Measurements from ENCODE around the gene FAM111B. TPM values are rescaled to one million over a fixed set of nuclear protein-coding genes. Genes with fewer than 3 reads are reported as not detected.
A peak's percentile ranks its signal among the peaks of the same experiment; 100 is the strongest.

The FAM111B gene
- polyA plus RNA-seq, 2 donors = 3.1 to 5.3 TPM

DNA sequence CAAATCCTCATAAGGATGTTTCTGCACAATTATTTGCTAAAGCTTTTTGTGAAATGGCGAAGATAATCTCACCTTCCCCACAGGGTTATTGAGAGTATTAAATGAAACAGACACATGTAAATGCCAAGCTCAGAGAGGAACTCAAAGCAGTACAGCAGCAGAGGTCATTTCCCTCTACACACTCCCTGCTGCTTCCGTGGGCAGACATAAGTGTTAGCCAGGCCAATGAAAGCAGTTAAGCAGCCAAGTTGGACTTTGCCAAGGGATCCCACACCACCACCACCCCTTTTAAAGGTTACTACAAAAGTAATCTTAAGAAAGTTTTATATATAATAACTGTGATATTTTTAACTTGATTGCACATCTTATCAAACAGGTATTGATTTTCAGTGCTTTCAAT lies 31.6 kb downstream of the FAM111B start:
- Histone ChIP-seq H3K36me3 (ENCODE audit: control insufficient read depth in 2 of 2, insufficient read depth in 2 of 2, low read length in 1 of 2) (peaks cover 0 to 2% of the 10 kb centered on the region in 2 donors), H3K9me3 (ENCODE audit: control insufficient read depth in 2 of 2, insufficient read depth in 1 of 2, low read depth in 1 of 2, low read length in 1 of 2) (no peaks in the 10 kb centered on the region), H3K4me3 (ENCODE audit: low read depth in 1 of 2, low read length in 2 of 2) (no peak overlapping the region), H3K27me3 (ENCODE audit: control insufficient read depth in 1 of 2, insufficient read depth in 2 of 2, low read length in 2 of 2) (no peaks in the 10 kb centered on the region), H3K27ac (ENCODE audit: low read depth in 2 of 2, low read length in 1 of 2) (no peak overlapping the region), H3K4me1 (ENCODE audit: control insufficient read depth in 2 of 2, insufficient read depth in 2 of 2, low read length in 1 of 2) (no peaks in the 10 kb centered on the region)
- 66 to 70% methylated on average over 2 of the region's 2 CpGs for WGBS, 2 donors

DNA sequence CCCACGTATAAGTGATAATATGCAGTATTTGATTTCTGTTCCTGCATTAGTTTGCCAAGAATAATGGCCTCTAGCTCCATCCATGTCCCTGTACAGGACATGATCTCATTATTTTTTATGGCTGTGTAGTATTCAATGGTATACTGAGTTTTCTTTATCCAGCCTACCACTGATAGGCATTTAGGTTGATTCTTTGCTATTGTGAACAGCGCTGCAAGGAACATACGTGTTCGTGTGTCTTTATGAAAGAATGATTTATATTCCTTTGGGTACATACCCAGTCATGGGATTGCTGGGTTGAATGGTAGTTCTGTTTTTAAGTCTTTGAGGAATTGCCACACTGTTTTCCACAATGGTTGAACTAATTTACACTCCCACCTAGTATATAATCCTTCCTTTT lies 34.2 kb downstream of the FAM111B start:
- H3K9me3 ChIP-seq (ENCODE audit: control insufficient read depth in 2 of 2, insufficient read depth in 1 of 2, low read depth in 1 of 2, low read length in 1 of 2) = no peaks in the 10 kb centered on the region
- H3K27ac ChIP-seq (ENCODE audit: low read depth in 2 of 2, low read length in 1 of 2) = no peak overlapping the region
- H3K4me1 ChIP-seq (ENCODE audit: control insufficient read depth in 2 of 2, insufficient read depth in 2 of 2, low read length in 1 of 2) = peaks cover 0 to 2% of the 10 kb centered on the region in 2 donors
- no peaks in the 10 kb centered on the region for H3K27me3 ChIP-seq (ENCODE audit: control insufficient read depth in 1 of 2, insufficient read depth in 2 of 2, low read length in 2 of 2)
- 92 to 93% methylated on average over 4 of the region's 4 CpGs for WGBS, 2 donors
- no peak overlapping the region for H3K4me3 ChIP-seq (ENCODE audit: low read depth in 1 of 2, low read length in 2 of 2)
- H3K36me3 ChIP-seq (ENCODE audit: control insufficient read depth in 2 of 2, insufficient read depth in 2 of 2, low read length in 1 of 2) = no peaks in the 10 kb centered on the region

DNA sequence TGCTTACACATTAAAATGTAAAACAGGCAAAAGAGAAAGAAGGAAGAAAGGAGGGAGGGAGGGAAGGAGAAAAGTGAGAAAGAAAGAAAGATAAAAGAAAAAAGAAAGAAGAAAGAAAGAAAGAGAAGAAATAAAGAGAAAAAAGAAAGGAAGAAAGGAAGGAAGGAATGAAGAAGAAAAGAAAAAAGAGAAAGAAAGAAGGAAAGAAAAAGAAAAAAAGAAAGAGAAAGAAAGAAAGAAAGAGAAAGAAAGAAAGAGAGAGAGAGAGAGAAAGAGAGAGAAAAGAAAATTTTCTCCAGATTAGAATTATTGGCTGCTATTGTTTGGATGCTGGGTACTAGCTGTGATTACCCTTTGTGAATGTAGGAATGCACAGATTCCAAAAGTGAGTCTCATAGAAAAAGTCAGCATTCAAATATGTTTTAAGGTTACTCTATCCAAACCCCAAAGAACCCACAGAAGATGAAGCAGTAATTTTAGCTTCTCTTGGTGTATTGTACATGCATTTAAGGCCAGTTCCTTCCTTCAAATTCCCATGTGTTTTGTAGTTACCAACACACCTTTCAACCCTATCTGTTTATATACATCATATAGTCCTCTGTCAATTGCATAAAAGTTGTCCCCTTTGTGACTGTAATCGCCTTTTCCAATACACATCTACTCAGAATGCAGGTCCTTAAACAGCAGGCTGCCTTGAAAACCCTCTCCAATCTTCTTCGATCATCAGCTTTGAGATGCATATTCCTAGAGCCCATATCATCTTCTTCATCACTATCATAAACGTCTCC lies 34.8 kb downstream of the FAM111B start:
- Histone ChIP-seq H3K4me1 (ENCODE audit: control insufficient read depth in 2 of 2, insufficient read depth in 2 of 2, low read length in 1 of 2) (peaks cover 0 to 2% of the 10 kb centered on the region in 2 donors), H3K36me3 (ENCODE audit: control insufficient read depth in 2 of 2, insufficient read depth in 2 of 2, low read length in 1 of 2) (no peaks in the 10 kb centered on the region), H3K27ac (ENCODE audit: low read depth in 2 of 2, low read length in 1 of 2) (peak overlapping the region; percentile 95 to 97), H3K9me3 (ENCODE audit: control insufficient read depth in 2 of 2, insufficient read depth in 1 of 2, low read depth in 1 of 2, low read length in 1 of 2) (no peaks in the 10 kb centered on the region), H3K27me3 (ENCODE audit: control insufficient read depth in 1 of 2, insufficient read depth in 2 of 2, low read length in 2 of 2) (no peaks in the 10 kb centered on the region), H3K4me3 (ENCODE audit: low read depth in 1 of 2, low read length in 2 of 2) (peak overlapping the region; percentile 63 to 87)
- 2 to 3% methylated on average over 3 of the region's 3 CpGs for WGBS, 2 donors

DNA sequence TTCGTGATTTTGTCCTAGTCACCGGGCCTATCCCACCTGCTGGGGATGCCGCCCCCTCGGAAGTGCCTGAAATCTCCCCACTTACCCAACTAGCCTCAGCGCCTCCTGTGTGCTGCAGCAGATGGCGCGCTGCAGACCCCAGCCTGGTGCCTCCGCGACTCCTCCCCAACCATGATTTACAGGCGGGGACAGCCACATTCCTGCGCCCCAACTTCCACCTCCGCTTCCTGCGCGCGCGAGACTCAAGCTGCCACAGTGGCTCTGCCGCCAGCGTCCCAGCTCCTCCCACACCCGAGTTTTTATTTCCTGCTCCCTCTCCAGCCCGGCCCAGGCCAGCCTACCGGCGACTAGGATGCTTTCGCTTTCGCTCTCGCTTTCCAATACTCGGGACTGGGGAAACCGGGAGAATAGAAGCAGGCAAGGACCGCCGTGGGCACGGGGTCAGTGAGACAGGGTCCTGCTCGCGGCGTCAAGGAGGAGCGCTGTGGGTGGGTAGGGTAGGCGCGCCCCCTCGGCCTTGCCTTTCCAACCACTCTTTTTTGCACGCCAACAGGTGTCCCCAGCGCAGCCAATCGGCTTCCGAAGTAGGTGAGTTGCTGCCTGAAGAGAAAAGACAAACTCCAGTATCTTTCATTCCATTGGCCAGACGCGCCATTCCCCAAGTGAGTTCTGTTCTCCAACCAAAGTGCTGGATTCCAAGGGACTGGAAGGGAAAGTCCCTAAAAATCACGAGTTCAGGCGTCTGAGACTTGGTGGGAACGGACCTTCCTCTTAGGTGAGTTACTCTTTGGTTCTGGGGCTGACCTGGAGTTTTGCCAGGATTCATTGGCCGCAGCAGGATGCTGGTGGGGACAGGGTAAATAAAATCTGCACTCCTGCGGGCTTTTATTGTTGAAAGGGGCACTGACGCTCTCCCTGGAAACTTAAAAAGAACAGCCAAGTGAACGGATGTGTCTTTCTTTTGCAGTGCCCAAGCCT lies 35.8 kb downstream of the FAM111B start, which contains the start of gene FAM111A:
Gene FAM111A, plus strand, starts transcription at position 327 of the 978 bp plus-strand sequence. CDS start 6,017 bp downstream, outside the sequence.
- Histone ChIP-seq H3K27me3 (ENCODE audit: control insufficient read depth in 1 of 2, insufficient read depth in 2 of 2, low read length in 2 of 2) (no peaks in the 10 kb centered on the region), H3K4me3 (ENCODE audit: low read depth in 1 of 2, low read length in 2 of 2) (peak within 1 kb of the TSS; percentile 63 to 87), H3K27ac (ENCODE audit: low read depth in 2 of 2, low read length in 1 of 2) (peak within 1 kb of the TSS; percentile 95 to 97), H3K4me1 (ENCODE audit: control insufficient read depth in 2 of 2, insufficient read depth in 2 of 2, low read length in 1 of 2) (peaks cover 0 to 2% of the 10 kb centered on the region in 2 donors), H3K9me3 (ENCODE audit: control insufficient read depth in 2 of 2, insufficient read depth in 1 of 2, low read depth in 1 of 2, low read length in 1 of 2) (no peaks in the 10 kb centered on the region), H3K36me3 (ENCODE audit: control insufficient read depth in 2 of 2, insufficient read depth in 2 of 2, low read length in 1 of 2) (no peaks in the 10 kb centered on the region)
- 0% methylated on average over 50 of the region's 50 CpGs for WGBS, 2 donors

DNA sequence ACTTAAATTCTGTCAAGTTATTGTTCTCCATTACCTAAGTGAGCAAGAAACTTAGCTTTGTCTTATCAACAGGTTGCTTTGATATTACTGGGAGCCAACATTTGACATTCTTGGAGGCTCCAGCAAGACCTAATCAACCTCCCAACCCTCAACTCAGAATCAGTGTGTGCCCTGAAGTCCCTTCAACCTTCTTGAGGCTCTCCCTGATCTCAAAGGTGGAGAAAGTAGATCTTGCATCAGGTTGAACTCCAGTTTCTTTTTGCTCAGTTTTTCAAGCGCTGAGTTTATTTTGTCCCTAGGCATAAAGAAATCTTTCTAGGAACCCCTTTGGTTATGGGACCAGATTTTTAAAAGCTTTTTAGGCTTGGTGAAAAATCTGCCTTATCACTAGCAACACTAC lies 37.1 kb downstream of the FAM111B start:
- WGBS, 2 donors = 84 to 85% methylated on average over 1 of the region's 1 CpG
- no peaks in the 10 kb centered on the region for H3K9me3 ChIP-seq (ENCODE audit: control insufficient read depth in 2 of 2, insufficient read depth in 1 of 2, low read depth in 1 of 2, low read length in 1 of 2)
- peak overlapping the region; percentile 83 to 87 for H3K27ac ChIP-seq (ENCODE audit: low read depth in 2 of 2, low read length in 1 of 2)
- peak overlapping the region; percentile 49 to 51 for H3K4me3 ChIP-seq (ENCODE audit: low read depth in 1 of 2, low read length in 2 of 2)
- H3K4me1 ChIP-seq (ENCODE audit: control insufficient read depth in 2 of 2, insufficient read depth in 2 of 2, low read length in 1 of 2) = peaks cover 0 to 2% of the 10 kb centered on the region in 2 donors
- H3K36me3 ChIP-seq (ENCODE audit: control insufficient read depth in 2 of 2, insufficient read depth in 2 of 2, low read length in 1 of 2) = no peaks in the 10 kb centered on the region
- H3K27me3 ChIP-seq (ENCODE audit: control insufficient read depth in 1 of 2, insufficient read depth in 2 of 2, low read length in 2 of 2) = no peaks in the 10 kb centered on the region

DNA sequence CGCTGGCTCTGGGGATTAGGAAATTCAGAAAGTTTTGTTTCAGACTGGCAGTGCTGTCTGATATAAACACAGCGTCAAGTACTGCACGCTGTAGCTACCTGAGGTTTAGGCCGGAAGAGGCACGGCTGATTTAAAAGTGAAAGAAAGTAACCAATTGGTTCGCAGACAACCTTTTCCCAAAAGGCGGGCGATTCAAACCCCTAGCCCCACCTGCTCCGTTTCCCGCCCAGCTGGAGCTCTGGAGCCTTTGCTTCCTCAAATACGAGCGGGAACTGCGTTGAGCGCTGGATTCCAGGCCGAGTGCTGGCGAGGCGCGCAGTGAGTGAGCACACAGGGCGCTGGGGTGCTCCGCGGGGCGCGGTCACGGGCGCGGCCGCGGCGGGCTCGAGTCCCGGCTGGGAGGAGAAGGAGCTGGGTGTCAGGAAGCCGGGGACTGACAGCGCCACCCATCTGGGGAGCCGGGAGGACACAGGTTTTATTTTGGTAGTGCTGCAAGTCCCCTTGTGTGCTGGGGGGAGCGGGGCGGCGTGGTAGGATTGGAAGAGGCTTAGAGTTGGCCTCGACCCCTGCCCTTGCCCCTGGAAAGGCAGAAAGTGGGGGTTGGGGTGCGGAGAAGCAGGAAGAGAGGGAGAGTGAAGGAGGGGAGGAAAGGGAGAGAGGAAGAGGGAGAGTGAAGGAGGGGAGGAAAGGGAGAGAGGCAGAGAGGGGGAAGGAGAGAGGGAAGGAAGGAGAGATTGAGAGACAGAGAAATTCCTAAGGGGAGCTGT lies 37.7 kb downstream of the FAM111B start:
- H3K27me3 ChIP-seq (ENCODE audit: control insufficient read depth in 1 of 2, insufficient read depth in 2 of 2, low read length in 2 of 2) = no peaks in the 10 kb centered on the region
- peak overlapping the region; percentile 83 to 87 for H3K27ac ChIP-seq (ENCODE audit: low read depth in 2 of 2, low read length in 1 of 2)
- H3K36me3 ChIP-seq (ENCODE audit: control insufficient read depth in 2 of 2, insufficient read depth in 2 of 2, low read length in 1 of 2) = no peaks in the 10 kb centered on the region
- H3K9me3 ChIP-seq (ENCODE audit: control insufficient read depth in 2 of 2, insufficient read depth in 1 of 2, low read depth in 1 of 2, low read length in 1 of 2) = no peaks in the 10 kb centered on the region
- peak overlapping the region; percentile 49 to 51 for H3K4me3 ChIP-seq (ENCODE audit: low read depth in 1 of 2, low read length in 2 of 2)
- WGBS, 2 donors = 2 to 3% methylated on average over 39 of the region's 39 CpGs
- H3K4me1 ChIP-seq (ENCODE audit: control insufficient read depth in 2 of 2, insufficient read depth in 2 of 2, low read length in 1 of 2) = peaks cover 0 to 2% of the 10 kb centered on the region in 2 donors

DNA sequence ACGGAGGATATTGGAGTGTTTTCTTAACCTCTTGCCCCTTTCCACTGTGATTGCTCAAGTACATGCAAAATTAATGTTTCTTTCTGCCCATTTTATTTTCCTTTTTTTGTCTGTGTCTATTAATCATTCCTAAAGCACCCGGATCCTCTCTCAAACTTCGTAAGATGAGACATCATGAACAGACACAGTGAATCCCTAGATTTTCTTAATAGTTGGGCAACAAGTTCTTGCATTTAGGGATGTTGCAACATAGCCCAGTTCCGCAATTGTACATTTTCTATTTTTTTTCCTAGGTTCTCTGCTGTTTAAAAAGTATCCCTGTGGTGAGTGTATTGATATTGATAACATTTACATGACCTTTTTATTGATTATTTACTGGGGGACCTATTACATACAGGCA lies 38.5 kb downstream of the FAM111B start:
- H3K9me3 ChIP-seq (ENCODE audit: control insufficient read depth in 2 of 2, insufficient read depth in 1 of 2, low read depth in 1 of 2, low read length in 1 of 2) = no peaks in the 10 kb centered on the region
- no peaks in the 10 kb centered on the region for H3K27me3 ChIP-seq (ENCODE audit: control insufficient read depth in 1 of 2, insufficient read depth in 2 of 2, low read length in 2 of 2)
- peaks cover 0 to 2% of the 10 kb centered on the region in 2 donors for H3K4me1 ChIP-seq (ENCODE audit: control insufficient read depth in 2 of 2, insufficient read depth in 2 of 2, low read length in 1 of 2)
- no peaks in the 10 kb centered on the region for H3K36me3 ChIP-seq (ENCODE audit: control insufficient read depth in 2 of 2, insufficient read depth in 2 of 2, low read length in 1 of 2)
- WGBS, 2 donors = 48 to 63% methylated on average over 4 of the region's 4 CpGs
- H3K4me3 ChIP-seq (ENCODE audit: low read depth in 1 of 2, low read length in 2 of 2) = no peak overlapping the region
- no peak overlapping the region for H3K27ac ChIP-seq (ENCODE audit: low read depth in 2 of 2, low read length in 1 of 2)

DNA sequence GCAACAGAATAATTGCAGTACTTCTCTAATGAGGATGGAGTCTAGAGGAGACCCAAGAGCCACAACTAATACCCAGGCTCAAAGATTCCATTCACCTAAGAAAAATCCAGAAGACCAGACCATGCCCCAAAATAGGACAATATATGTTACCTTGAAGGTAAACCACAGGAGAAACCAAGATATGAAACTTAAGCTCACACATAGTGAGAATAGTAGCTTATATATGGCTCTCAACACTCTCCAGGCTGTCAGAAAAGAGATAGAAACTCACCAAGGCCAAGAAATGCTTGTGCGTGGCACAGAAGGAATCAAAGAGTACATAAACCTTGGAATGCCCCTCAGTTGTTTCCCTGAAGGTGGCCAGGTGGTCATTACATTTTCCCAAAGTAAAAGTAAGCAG lies 44.7 kb downstream of the FAM111B start:
- H3K4me1 ChIP-seq (ENCODE audit: control insufficient read depth in 2 of 2, insufficient read depth in 2 of 2, low read length in 1 of 2) = no peaks in the 10 kb centered on the region
- H3K9me3 ChIP-seq (ENCODE audit: control insufficient read depth in 2 of 2, insufficient read depth in 1 of 2, low read depth in 1 of 2, low read length in 1 of 2) = no peaks in the 10 kb centered on the region
- H3K36me3 ChIP-seq (ENCODE audit: control insufficient read depth in 2 of 2, insufficient read depth in 2 of 2, low read length in 1 of 2) = no peaks in the 10 kb centered on the region
- no peak overlapping the region for H3K4me3 ChIP-seq (ENCODE audit: low read depth in 1 of 2, low read length in 2 of 2)
- WGBS, 2 donors = 89 to 94% methylated on average over 1 of the region's 1 CpG
- no peaks in the 10 kb centered on the region for H3K27me3 ChIP-seq (ENCODE audit: control insufficient read depth in 1 of 2, insufficient read depth in 2 of 2, low read length in 2 of 2)
- H3K27ac ChIP-seq (ENCODE audit: low read depth in 2 of 2, low read length in 1 of 2) = no peak overlapping the region

Data from esophagus (tissue), 2 donors.